PC-9 (cell line): ENCODE results near the gene KAT6B.

Experiments
- CTCF ChIP-seq: fragments of 200-600 bp; sonication (generic); conservative IDR thresholded peaks from 2 replicates; pipeline ENCODE4 v1.6.1; 2017; ENCODE audit warnings: mixed run types, antibody characterized with exemption, mild to moderate bottlenecking, moderate library complexity
- EZH2 ChIP-seq: fragments of 200-600 bp; sonication (generic); IDR thresholded peaks from 2 replicates; pipeline ENCODE4 v1.8.0; 2017; ENCODE audit warnings: antibody characterized with exemption, low read depth

DNA sequence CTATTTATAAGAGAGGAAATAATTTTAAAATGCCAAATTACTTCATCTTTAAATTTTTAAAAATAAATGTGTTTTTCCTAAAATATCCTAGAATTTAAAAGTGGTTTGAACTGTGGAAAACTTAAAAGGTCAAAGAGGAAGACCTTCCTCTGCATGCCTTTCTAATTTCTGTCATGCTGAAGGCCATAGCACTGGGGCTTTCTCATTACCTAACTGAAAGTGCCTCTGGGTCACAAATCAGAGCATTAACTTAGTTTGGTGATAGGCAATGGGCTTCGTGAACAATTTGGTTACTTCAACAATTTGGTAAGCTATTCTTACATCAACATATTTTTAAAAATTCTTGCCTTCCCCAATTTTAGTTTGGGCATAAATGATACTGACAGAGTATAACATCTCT is 184.8 kb downstream of the KAT6B start:
- TF ChIP-seq CTCF (no peak), EZH2 (no peak)
